GM21717 (cell line): ENCODE measurements around the gene RAB28.
A peak's percentile ranks its signal among the peaks of the same experiment; 100 is the strongest.
"Not testable (repeated sequence)": the region's sequence is repeated elsewhere in the genome, so short reads cannot be mapped to it uniquely, and the experiment has no call there.

Experiments
- ATAC-seq: cut with Tn5 transposase; IDR thresholded peaks from one replicate; pipeline ENCODE4 v1.9.1; 2021; ENCODE audit warnings: mild to moderate bottlenecking, moderate library complexity; ENCODE audit not compliant: unreplicated experiment

Gene RAB28

GRCh38 chr4:13452927-13453579 is 31.1 kb downstream of the RAB28 start:
- ATAC-seq, result no peak

DNA sequence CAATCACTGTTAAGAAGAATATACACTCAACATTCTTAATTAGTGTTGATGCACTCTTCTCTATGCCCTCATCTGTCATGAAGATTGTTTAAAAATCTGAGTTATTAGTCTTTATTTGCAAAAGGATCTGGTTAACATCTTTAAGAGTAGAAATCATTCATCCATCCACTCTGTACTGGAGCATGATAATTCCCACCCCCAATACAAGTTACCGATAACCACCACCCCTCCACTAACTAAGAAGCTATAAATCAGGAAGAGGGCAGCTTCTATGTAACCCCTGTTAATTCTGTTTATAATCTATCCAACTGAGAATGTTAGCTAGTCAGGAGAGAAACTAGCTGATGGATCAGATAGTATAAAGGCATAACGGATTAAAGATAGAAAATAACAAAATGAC is 34.5 kb downstream of the RAB28 start:
- no peak for ATAC-seq

DNA sequence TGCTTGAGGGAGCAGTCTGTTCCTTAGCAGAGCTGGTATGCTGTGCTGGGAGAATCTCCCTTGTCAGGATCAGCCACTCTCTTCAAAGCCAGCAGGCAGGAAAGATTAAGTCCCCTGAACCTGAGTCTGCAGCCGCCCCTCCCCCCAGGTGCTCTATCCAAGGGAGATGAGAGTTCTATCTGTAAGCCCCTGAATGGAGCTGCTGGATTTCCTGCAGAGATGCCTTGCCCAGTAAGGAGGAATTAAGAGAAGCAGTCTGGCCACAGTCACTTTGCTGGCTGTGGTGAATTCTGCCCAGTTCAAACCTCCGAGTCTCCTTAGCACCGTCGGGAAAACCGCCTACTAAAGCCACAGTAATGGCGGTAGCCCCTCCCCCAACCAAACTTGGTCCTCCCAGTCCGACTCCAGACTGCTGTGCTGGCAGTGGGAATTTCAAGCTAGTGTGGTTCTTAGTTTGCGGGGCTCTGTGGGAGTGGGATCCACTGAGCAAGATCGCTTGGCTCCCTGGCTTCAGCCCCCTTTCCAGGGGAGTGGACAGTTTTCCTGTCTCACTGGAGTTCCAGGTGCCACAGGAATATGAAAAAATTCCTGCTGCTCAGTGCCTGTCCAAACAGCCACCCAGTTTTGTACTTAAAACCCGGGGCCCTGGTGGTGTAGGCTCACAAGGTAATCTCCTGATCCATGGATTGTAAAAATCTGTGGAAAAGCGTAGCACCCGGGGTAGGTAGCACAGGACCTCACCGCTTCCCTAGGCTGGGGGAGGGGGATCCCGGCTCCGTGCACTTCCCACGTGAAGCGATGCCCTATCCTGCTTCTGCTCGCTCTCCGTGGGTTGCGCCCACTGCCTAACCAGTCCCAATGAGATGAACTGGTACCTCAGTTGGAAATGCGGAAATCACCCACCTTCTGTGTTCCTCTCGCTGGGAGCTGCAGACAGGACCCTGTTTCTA is 38.0 kb downstream of the RAB28 start:
- no peak for ATAC-seq

GRCh38 chr4:13441506-13441905 is 42.6 kb downstream of the RAB28 start:
- no peak for ATAC-seq

DNA sequence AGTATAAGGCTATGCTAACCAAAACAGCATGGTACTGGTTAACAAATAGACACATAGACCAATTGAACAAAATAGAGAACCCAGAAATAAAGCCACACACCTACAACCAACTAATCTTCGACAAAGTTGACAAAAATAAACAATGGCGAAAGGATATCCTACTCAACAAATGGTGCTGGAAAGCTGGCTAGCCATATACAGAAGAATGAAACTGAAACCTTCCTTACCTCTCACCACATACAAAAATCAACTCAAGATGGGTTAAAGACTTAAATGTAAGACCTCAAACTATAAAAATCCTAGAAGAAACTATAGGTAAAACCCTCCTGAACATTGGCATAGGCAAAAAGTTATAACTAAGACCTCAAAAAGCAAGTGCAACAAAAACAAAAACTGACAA is 47.2 kb downstream of the RAB28 start:
- ATAC-seq, result no peak

DNA sequence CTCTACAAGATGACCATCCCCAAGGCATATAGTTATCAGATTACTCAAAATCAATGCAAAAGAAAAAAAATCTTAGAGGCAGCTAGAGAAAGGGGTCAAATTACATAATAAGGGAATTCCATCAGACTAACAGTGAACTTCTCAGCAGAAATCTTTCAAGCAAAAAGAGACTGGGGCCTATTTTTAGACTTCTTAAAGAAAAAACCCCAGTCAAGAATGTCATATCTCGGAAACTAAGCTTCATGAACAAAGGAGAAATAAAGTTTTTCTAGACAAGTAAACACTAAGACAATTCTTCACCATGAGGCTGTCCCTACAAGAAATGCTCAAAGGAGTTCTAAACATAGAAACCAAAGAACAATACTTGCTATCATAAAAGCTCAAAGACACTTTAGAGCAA is 51.7 kb downstream of the RAB28 start:
- no peak for ATAC-seq

DNA sequence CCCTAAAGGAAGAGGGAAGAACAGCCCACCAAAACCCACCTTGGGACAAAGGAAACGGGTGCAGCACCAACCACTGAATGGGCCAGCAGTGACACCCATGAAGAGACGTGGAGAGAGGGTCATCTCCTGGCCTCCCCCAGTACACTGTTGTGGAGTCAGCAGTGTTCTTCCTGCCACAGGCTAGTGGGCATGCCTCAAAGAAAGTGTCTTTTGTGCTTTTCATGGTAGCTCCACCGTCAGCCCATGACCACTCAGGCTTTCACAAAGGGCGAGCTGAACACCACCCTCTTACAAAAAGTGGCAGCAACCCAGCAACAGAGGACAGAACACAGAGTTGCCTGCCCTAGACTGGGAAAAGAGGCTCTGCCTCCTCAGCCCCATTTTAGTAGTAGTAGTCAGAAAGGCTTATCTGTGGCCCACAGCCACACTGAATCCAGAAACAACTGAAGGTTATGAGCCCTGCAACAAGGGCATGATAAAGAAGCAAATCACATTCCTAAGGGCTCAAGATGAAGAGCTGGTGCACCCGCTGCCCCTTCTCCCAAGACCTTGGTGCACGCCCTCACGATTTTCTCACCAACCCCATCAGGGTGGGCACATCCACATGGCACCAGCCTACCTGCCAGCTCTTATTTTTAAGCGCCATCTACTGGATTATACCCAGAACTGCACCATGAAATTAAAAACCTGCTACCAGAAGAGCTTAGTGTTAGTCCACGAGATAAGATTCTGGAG is 53.1 kb downstream of the RAB28 start:
- no peak for ATAC-seq

DNA sequence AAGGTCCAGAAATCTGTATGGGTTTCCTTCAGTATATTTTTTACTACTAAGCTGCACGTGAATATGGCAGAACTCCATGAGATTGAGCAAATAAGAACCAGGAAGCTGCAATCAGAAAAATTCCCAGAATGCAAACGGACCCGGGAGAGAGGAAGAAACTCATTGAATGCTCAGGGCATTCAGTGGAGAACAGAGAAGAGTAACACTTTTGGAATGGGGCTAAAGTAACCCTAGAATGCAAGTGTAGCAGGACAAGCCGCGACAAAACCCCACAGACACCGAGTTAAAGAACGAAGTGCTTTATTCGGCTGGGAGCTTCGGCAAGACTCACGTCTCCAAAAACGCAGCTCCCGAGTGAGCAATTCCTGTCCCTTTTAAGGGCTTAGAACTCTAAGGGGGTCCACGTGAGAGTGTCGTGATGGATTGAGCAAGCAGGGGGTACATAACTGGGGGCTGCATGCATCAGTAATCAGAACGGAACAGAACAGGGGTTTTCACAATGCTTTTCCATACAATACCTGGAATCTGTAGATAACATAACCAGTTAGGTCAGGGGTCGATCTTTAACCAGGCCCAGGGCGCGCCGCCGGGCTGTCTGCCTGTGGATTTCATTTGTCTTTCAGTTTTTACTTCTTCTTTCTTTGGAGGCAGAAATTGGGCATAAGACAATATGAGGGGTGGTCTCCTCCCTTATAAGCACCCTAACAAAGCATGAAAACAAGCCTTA is 56.4 kb downstream of the RAB28 start:
- no peak for ATAC-seq

- no peak for ATAC-seq
Measured at GRCh38 chr4:13415068-13415785, 68.9 kb downstream of the RAB28 start.

GRCh38 chr4:13413729-13414437 is 70.3 kb downstream of the RAB28 start:
- no peak for ATAC-seq

DNA sequence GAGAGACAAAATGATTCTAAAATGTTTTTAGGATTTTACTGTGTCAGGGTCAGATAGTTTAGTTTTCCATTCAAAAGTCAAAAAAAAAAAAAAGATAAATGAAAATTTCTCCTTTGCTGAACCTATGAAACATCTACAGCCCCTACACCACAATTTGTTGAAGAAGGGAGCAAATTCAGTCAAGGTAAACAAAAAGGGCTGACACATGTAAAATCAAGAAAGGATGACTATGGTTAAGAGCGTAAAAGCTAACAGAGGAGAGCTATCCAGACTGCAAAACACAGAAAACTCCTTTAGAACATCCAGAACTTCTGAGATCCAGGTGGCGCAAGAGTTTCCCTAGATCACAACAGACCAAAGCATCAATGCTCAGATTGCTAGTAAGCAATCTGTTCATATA is 72.2 kb downstream of the RAB28 start:
- ATAC-seq, result no peak

DNA sequence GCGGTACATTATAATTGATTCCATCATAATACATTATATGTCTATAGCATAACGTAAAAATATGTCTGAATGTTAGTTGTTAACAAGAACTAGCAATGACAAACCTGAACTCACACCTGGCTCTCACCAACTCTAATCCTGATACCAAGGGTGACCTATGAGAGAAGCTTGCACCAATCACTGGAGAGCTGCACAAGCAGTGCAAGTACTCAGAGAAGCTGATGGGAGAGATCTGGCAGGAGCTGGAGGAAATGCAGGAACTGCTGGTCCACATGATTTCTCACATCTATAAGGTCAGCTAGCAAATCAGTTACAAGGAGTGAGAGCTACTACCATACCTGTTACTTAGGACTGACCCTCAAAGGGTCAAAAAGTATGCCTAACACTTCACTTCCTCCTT is 74.8 kb downstream of the RAB28 start:
- no peak for ATAC-seq

DNA sequence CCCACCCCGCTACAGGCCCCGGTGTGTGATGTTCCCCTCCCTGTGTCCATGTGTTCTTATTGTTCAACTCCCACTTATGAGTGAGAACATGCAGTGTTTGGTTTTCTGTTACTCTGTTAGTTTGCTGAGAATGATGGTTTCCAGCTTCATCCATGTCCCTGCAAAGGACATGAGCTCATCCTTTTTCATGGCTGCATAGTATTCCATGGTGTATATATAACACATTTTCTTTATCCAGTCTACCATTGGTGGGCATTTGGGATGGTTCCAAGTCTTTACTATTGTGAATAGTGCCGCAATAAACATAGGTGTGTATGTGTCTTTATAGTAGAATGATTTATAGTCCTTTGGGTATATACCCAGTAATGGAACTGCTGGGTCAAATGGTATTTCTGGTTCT is 78.0 kb downstream of the RAB28 start:
- ATAC-seq, result not testable (repeated sequence)

DNA sequence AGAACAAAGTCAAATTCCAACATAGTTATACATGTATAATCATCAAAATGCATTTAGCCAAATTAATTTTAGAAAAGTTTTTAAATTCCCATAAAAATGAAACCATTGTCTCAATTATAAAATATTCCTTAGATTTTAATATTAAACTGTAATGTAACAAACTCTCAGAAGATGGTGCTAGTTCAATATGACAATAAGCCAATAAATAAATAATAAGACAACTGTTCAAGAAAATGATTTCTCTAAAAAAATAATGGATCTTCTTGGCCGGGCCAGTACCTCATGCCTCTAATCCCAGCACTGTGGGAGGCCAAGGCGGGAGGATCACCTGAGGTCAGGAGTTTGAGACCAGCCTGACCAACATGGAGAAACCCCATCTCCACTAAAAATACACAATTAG is 80.3 kb downstream of the RAB28 start:
- ATAC-seq, result no peak

GRCh38 chr4:13403326-13403725 is 80.8 kb downstream of the RAB28 start:
- no peak for ATAC-seq

GRCh38 chr4:13399257-13399656 is 84.9 kb downstream of the RAB28 start:
- ATAC-seq, result no peak

DNA sequence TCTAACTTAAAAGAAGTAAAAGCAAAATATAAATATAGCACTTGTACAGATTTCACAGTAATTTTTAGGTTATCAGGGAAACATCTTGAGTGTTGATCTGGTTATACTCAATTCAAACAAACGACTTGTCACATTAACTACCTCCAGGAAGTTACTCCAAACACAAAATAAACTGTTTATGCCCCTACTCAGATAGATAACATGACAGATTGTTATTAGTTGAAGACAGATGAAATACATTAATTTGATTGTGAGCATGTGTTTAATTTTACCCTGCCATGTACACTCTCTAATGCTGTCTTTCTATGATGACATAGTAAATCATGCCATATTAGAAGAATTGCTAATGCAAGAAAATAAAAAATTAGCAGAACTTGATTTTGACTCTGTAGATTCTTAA is 88.0 kb downstream of the RAB28 start:
- no peak for ATAC-seq

DNA sequence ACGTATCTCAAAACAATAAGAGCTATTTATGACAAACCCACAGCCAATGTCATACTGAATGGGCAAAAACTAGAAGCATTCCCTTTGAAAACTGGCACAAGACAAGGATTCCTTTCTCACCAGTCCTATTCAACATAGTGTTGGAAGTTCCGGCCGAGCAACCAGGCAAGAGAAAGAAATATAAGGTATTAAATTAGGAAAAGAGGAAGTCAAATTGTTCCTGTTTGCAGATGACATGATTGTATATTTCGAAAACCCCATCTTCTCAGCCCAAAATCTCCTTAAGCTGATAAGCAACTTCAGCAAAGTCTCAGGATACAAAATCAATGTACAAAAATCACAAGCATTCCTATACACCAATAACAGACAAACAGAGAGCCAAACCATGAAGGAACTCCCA is 94.2 kb downstream of the RAB28 start:
- not testable (repeated sequence) for ATAC-seq

- ATAC-seq, result peak; percentile 82
Measured at GRCh38 chr4:13386405-13387107, 97.6 kb downstream of the RAB28 start.
